ENCODE results near the gene MAPKAP1. TPM values are rescaled to one million over a fixed set of nuclear protein-coding genes. Genes with fewer than 3 reads are reported as not detected.

The MAPKAP1 gene
- total RNA-seq, 1 donor from 2014 or later, result 62.9 TPM

DNA sequence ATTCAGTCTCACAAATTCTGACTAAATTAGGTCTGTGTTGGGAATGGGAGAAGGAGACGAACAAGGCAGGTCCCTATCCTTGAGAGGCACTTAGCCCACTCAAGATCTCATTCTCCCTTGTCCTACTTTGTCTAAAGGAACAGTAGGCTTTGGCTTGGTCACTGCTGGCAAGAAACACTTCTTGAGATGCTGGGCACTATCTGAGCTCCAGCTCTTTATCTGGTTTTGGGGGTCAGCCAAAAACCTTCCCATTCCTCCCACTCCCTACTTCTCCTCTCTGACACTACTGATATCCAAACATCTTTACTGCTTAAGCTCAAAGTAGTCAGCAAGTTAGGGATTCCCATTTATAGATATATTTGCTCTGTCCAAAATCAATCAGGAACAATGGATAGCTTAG lies 155.2 kb downstream of the MAPKAP1 start:
- H3K36me3 Mint-ChIP-seq, result no peaks in the 10 kb centered on the region
- TF ChIP-seq, protein P1, sequence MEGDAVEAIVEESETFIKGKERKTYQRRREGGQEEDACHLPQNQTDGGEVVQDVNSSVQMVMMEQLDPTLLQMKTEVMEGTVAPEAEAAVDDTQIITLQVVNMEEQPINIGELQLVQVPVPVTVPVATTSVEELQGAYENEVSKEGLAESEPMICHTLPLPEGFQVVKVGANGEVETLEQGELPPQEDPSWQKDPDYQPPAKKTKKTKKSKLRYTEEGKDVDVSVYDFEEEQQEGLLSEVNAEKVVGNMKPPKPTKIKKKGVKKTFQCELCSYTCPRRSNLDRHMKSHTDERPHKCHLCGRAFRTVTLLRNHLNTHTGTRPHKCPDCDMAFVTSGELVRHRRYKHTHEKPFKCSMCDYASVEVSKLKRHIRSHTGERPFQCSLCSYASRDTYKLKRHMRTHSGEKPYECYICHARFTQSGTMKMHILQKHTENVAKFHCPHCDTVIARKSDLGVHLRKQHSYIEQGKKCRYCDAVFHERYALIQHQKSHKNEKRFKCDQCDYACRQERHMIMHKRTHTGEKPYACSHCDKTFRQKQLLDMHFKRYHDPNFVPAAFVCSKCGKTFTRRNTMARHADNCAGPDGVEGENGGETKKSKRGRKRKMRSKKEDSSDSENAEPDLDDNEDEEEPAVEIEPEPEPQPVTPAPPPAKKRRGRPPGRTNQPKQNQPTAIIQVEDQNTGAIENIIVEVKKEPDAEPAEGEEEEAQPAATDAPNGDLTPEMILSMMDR (IDR thresholded peaks at IDR 0.05; ENCODE audit: unreplicated experiment), result no peak
- H3K27me3 Mint-ChIP-seq (ENCODE audit: low read depth), result no peaks in the 10 kb centered on the region
- DNase-seq (ENCODE audit: low spot score in 2 of 2, unreplicated experiment in 2 of 2), result no peak
- no peak overlapping the region for H3K4me3 Mint-ChIP-seq
- peak overlapping the region; percentile 65 for H3K27ac Mint-ChIP-seq
- H3K4me1 Mint-ChIP-seq, result peaks cover 66% of the 10 kb centered on the region
- H3K9me3 Mint-ChIP-seq, result no peaks in the 10 kb centered on the region

DNA sequence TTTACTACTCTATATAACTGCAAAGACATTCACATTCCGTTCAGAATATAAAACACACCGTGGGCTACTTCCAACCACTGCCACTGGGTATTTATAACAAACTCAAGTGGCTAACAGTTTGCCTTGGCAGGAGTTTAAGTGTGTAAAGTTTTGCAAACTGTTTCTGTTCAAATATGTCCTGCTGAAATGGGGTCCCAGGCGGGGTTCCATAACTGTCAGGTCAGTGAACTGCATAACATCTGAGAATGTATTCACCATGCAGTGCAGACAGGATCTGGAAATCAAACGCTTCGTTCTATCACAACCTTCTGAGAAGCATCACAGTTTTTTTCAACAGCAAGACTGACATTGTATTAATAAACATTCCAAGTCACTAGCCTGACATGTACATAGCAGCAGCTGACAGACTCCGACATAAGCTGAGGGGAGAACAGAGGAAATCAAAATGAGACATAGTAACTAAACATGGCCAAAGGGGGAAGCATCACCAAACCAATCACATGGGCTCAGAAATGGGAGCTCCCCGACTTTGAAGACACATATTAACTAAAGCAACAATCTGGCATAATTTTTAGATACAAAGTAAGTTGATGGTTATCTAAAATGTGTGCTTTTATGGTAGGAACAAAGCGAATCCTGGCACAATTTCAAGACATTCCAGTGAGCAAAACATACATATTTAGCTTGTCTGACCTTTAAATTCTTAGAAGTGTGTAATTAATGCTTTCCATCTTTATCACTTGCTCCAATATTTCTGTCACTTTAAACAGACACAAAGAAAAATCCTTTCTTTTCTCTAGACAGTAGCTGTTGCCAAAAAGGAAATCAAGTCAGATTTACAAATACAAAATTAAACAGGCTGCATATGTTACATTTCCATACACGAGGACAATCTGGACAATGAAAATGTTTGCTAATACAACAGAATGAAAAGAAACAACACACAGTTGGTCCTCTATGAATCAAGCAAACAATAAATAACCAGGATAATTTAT lies 156.8 kb downstream of the MAPKAP1 start:
- Mint-ChIP-seq H3K9me3 (no peaks in the 10 kb centered on the region), H3K4me3 (no peak overlapping the region), H3K27ac (peak overlapping the region; percentile 62), H3K36me3 (no peaks in the 10 kb centered on the region), H3K27me3 (ENCODE audit: low read depth) (no peaks in the 10 kb centered on the region), H3K4me1 (peaks cover 66% of the 10 kb centered on the region)
- TF ChIP-seq, protein P1 (IDR thresholded peaks at IDR 0.05; ENCODE audit: unreplicated experiment), result no peak
- no peak for DNase-seq (ENCODE audit: low spot score in 2 of 2, unreplicated experiment in 2 of 2)

DNA sequence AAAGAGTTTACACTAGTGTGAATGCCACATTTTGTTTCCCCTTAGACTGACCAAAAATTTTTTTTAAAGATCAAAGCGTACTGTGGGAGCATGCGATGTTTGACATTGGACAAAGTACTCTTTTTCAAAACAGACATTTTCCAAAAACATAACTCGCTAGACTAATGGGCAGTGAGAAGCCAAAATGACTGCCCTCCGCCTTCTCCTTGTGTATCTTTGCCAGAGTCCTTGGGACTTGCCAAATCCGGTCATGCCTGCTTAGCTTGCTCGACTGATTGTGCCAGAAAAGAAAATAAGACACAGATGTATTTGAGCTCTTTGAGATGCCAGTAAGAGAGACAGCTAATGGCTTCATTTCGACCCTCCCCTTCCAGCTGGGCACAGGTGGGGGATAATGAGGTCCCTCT lies 157.5 kb downstream of the MAPKAP1 start:
- no peak for DNase-seq (ENCODE audit: low spot score in 2 of 2, unreplicated experiment in 2 of 2)
- peaks cover 72% of the 10 kb centered on the region for H3K4me1 Mint-ChIP-seq
- no peaks in the 10 kb centered on the region for H3K27me3 Mint-ChIP-seq (ENCODE audit: low read depth)
- H3K36me3 Mint-ChIP-seq, result no peaks in the 10 kb centered on the region
- TF ChIP-seq, protein P1 (IDR thresholded peaks at IDR 0.05; ENCODE audit: unreplicated experiment), result no peak
- H3K4me3 Mint-ChIP-seq, result no peak overlapping the region
- H3K27ac Mint-ChIP-seq, result peak overlapping the region; percentile 62
- no peaks in the 10 kb centered on the region for H3K9me3 Mint-ChIP-seq

DNA sequence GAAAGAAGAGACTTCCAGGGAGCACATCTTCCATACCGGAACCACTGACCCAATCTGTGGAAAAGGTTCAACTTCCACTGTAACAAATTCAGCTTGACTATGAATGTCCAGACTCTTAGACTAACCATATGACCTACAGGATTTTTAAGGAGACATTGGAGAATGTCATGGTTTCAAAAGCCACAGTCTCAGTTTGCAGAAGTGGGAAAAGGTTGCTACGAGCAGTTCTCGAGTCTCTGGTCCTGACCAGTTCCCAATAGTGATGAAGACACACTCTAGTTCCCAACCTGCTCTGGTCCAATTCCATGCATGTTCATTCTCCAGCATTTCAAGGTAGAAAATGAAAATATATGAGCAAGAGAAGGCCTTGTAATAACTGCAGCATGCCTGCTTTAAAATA lies 158.0 kb downstream of the MAPKAP1 start:
- no peak overlapping the region for H3K4me3 Mint-ChIP-seq
- H3K9me3 Mint-ChIP-seq, result no peaks in the 10 kb centered on the region
- H3K27ac Mint-ChIP-seq, result peak overlapping the region; percentile 62
- TF ChIP-seq, protein P1 (IDR thresholded peaks at IDR 0.05; ENCODE audit: unreplicated experiment), result no peak
- H3K36me3 Mint-ChIP-seq, result no peaks in the 10 kb centered on the region
- H3K27me3 Mint-ChIP-seq (ENCODE audit: low read depth), result no peaks in the 10 kb centered on the region
- DNase-seq (ENCODE audit: low spot score in 2 of 2, unreplicated experiment in 2 of 2), result no peak
- peaks cover 72% of the 10 kb centered on the region for H3K4me1 Mint-ChIP-seq

DNA sequence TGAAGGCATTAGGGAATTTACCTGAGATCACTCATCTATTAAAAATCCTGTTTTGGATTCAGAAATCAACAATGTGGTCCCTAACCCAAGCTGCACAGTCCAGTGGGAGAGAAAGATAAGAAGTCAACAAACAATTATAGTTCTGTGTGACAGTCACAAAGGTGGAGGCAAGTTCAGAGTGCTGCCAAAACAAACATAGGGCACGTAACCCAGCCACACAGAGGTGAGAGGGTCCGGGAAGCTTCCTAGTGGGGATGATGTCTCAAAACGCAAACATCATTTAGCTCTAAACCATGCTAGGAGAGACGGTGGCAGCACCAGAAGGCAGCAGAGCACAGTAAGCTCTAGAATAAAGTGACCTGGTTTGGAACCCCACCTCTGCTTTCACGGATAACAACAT lies 158.9 kb downstream of the MAPKAP1 start:
- Mint-ChIP-seq H3K27ac (peak overlapping the region; percentile 43), H3K36me3 (no peaks in the 10 kb centered on the region), H3K9me3 (no peaks in the 10 kb centered on the region), H3K27me3 (ENCODE audit: low read depth) (no peaks in the 10 kb centered on the region), H3K4me3 (no peak overlapping the region), H3K4me1 (peaks cover 75% of the 10 kb centered on the region)
- TF ChIP-seq, protein P1 (IDR thresholded peaks at IDR 0.05; ENCODE audit: unreplicated experiment), result no peak
- DNase-seq (ENCODE audit: low spot score in 2 of 2, unreplicated experiment in 2 of 2), result no peak
